ENCODE data around the gene NAAA. TPM values are rescaled to one million over a fixed set of nuclear protein-coding genes. Genes with fewer than 3 reads are reported as not detected.

The NAAA gene
- polyA plus RNA-seq, 2 of the 4 experiments (the other 2 are of a cell fraction): 23.7 to 31.8 TPM

DNA sequence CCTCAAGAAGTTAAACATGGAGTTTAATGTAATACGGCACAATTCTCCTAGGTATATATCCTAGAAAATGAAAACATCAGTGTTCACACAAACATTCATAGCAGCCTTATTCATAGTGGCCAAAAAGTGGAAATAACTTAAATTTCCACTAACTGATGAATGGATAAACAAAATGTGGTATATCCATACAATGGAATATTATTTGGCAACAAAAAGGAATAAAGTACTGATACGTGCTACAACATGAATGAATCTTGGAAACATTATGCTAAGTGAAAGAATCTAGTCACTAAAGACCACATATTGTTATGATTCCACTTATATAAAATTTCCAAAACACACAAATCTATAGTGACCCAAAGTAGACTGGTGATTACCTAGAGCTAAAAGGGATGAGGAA is 35.4 kb upstream of the NAAA start (continued):
- TF ChIP-seq HOXA7 (CRISPR knock-in tag; IDR thresholded peaks at IDR 0.05) (no peak), CBX2 (IDR thresholded peaks at IDR 0.05; ENCODE audit: borderline replicate concordance, low read depth) (no peak), RNF2 (IDR thresholded peaks at IDR 0.05; ENCODE audit: borderline replicate concordance, low read depth) (no peak), CHD4 (IDR thresholded peaks at IDR 0.05; ENCODE audit: borderline replicate concordance) (no peak), EHF (CRISPR knock-in tag; IDR thresholded peaks at IDR 0.05) (no peak), TFCP2L1 (CRISPR knock-in tag; IDR thresholded peaks at IDR 0.05) (no peak)
- TF ChIP-seq, protein P1, sequence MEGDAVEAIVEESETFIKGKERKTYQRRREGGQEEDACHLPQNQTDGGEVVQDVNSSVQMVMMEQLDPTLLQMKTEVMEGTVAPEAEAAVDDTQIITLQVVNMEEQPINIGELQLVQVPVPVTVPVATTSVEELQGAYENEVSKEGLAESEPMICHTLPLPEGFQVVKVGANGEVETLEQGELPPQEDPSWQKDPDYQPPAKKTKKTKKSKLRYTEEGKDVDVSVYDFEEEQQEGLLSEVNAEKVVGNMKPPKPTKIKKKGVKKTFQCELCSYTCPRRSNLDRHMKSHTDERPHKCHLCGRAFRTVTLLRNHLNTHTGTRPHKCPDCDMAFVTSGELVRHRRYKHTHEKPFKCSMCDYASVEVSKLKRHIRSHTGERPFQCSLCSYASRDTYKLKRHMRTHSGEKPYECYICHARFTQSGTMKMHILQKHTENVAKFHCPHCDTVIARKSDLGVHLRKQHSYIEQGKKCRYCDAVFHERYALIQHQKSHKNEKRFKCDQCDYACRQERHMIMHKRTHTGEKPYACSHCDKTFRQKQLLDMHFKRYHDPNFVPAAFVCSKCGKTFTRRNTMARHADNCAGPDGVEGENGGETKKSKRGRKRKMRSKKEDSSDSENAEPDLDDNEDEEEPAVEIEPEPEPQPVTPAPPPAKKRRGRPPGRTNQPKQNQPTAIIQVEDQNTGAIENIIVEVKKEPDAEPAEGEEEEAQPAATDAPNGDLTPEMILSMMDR (IDR thresholded peaks at IDR 0.05): no peak

DNA sequence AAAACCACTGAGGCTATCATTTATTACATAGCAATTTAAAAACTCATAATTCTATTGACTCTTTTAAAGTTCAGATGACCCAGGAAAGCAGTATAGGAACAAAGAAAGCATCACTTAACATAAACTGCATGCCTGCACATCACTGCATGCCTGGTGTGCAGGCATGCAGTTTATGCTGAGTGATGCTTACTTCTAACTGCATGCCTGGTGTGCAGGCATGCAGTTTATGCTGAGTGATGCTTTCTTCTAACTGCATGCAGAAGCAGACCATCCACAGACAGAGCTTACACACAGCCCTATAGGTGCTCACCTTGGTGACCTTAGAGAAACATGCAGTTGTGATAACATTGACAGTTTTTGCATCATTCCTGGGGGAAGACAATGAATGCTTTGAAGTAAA is 33.0 kb upstream of the NAAA start:
- no peak for TF ChIP-seq PHF8 (IDR thresholded peaks at IDR 0.05; ENCODE audit: borderline replicate concordance, low read depth)
- TF ChIP-seq, protein P2, sequence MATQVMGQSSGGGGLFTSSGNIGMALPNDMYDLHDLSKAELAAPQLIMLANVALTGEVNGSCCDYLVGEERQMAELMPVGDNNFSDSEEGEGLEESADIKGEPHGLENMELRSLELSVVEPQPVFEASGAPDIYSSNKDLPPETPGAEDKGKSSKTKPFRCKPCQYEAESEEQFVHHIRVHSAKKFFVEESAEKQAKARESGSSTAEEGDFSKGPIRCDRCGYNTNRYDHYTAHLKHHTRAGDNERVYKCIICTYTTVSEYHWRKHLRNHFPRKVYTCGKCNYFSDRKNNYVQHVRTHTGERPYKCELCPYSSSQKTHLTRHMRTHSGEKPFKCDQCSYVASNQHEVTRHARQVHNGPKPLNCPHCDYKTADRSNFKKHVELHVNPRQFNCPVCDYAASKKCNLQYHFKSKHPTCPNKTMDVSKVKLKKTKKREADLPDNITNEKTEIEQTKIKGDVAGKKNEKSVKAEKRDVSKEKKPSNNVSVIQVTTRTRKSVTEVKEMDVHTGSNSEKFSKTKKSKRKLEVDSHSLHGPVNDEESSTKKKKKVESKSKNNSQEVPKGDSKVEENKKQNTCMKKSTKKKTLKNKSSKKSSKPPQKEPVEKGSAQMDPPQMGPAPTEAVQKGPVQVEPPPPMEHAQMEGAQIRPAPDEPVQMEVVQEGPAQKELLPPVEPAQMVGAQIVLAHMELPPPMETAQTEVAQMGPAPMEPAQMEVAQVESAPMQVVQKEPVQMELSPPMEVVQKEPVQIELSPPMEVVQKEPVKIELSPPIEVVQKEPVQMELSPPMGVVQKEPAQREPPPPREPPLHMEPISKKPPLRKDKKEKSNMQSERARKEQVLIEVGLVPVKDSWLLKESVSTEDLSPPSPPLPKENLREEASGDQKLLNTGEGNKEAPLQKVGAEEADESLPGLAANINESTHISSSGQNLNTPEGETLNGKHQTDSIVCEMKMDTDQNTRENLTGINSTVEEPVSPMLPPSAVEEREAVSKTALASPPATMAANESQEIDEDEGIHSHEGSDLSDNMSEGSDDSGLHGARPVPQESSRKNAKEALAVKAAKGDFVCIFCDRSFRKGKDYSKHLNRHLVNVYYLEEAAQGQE (IDR thresholded peaks at IDR 0.05): no peak
- TF ChIP-seq JUN (IDR thresholded peaks at IDR 0.05): no peak
- TF ChIP-seq, protein P3, sequence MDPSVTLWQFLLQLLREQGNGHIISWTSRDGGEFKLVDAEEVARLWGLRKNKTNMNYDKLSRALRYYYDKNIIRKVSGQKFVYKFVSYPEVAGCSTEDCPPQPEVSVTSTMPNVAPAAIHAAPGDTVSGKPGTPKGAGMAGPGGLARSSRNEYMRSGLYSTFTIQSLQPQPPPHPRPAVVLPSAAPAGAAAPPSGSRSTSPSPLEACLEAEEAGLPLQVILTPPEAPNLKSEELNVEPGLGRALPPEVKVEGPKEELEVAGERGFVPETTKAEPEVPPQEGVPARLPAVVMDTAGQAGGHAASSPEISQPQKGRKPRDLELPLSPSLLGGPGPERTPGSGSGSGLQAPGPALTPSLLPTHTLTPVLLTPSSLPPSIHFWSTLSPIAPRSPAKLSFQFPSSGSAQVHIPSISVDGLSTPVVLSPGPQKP (IDR thresholded peaks at IDR 0.05; ENCODE audit: low read depth, low read length): no peak
- no peak for TF ChIP-seq RAD21 (conservative IDR thresholded peaks at IDR 0.05 in 1 of 2, IDR thresholded peaks at IDR 0.05 in 1 of 2)
- no peak for TF ChIP-seq RARB (CRISPR knock-in tag; IDR thresholded peaks at IDR 0.05)
- TF ChIP-seq NR3C1 (IDR thresholded peaks at IDR 0.05): no peak
- TF ChIP-seq FOSL2 (IDR thresholded peaks at IDR 0.05): no peak
- TF ChIP-seq FOSL2 (CRISPR knock-in tag; IDR thresholded peaks at IDR 0.05): no peak
- no peak for TF ChIP-seq GATA3 (IDR thresholded peaks at IDR 0.05; ENCODE audit: borderline replicate concordance)
- no peak for TF ChIP-seq CEBPB (IDR thresholded peaks at IDR 0.05)
- no peak for TF ChIP-seq ZFP36 (IDR thresholded peaks at IDR 0.05; ENCODE audit: borderline replicate concordance, partially characterized antibody)
- TF ChIP-seq HDAC2 (IDR thresholded peaks at IDR 0.05): no peak
- H3K9me3 ChIP-seq: peaks cover 5% of the 10 kb centered on the region; the same call in 2 of the 3 replicates
- POLR2A ChIA-PET: no interaction called here
- CTCF ChIA-PET: no interaction called here
- DNase-seq (ENCODE audit: low read depth in 1 of 2, low spot score in 1 of 2) (no peak), ATAC-seq (no peak), FAIRE-seq (no peak)
- H3K27ac ChIP-seq: no peak overlapping the region
- no peaks in the 10 kb centered on the region for H3K4me1 ChIP-seq
- no peak overlapping the region for H3K4me3 ChIP-seq
- no peak overlapping the region for H3K4me2 ChIP-seq

DNA sequence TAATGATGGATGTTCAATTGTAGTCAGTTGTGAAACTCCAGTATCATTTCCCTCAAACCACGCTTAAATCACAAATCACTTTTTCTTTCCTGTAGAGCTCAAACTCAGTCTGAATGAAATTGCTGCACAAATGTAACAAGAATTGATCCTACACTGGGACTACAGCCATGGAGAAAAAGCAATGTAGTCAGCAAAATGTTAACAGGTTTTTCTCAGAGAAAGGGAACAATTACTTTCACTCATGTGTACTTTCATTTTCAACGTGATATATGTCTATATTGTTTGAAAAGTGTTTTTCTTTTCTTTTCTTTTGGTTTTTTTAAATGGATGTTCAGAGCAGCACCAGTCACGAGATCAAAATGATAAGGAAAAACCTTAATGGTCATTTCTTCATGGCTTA is 27.3 kb upstream of the NAAA start:
- FAIRE-seq (no peak), DNase-seq (ENCODE audit: low read depth in 1 of 2, low spot score in 1 of 2) (no peak), ATAC-seq (no peak)
- WGBS (ENCODE audit: missing lambda C conversion rate): 91% methylated on average over 3 of the region's 3 CpGs
- TF ChIP-seq SMC3 (IDR thresholded peaks at IDR 0.05): no peak
- no peak for TF ChIP-seq RFX5 (IDR thresholded peaks at IDR 0.05)
- peak; percentile 8 for TF ChIP-seq MAFK (IDR thresholded peaks at IDR 0.05; ENCODE audit: partially characterized antibody)
- no peak for TF ChIP-seq RAD21 (conservative IDR thresholded peaks at IDR 0.05 in 1 of 2, IDR thresholded peaks at IDR 0.05 in 1 of 2)
- H3K9me3 ChIP-seq: peaks cover 6% of the 10 kb centered on the region; the same call in 1 of the 3 replicates
- no peak overlapping the region for H3K4me2 ChIP-seq
- H3K4me3 ChIP-seq: no peak overlapping the region
- H3K27ac ChIP-seq: no peak overlapping the region
- ChIA-PET POLR2A (no interaction called here), CTCF (no interaction called here)
- no peaks in the 10 kb centered on the region for H3K4me1 ChIP-seq

All from A549 (cell line).